Esophagus muscularis mucosa (tissue), 4 donors: Measurements from ENCODE around the gene DPH2. TPM values are rescaled to one million over a fixed set of nuclear protein-coding genes. Genes with fewer than 3 reads are reported as not detected.

Experiments used
- DNase-seq: peaks from one replicate; pipeline ENCODE4 v3.0.0-alpha.2; 2017; ENCODE audit errors: extremely low spot score
- H3K27ac ChIP-seq, 4 donors: fragments of 200-600 bp; sonication (generic); replicated peaks in 1 of 4; 1 replicate in 3 of 4; 2 replicates in 1 of 4; pipeline ENCODE4 v1.5.1; 2016 to 2019; ENCODE audit warnings: mild to moderate bottlenecking in 1 of 4
- H3K27me3 ChIP-seq, 4 donors: fragments of 200-600 bp; sonication (generic); one replicate each; pipeline versions ENCODE4 v1.5.1 to v1.6.0; 2016 to 2019
- H3K36me3 ChIP-seq, 4 donors: fragments of 200-600 bp; sonication (generic); one replicate each; pipeline ENCODE4 v1.5.1; 2016 to 2019
- H3K4me1 ChIP-seq, 4 donors: fragments of 200-600 bp; sonication (generic); one replicate each; pipeline ENCODE4 v1.5.1; 2016 to 2019
- H3K4me3 ChIP-seq, 4 donors: fragments of 200-600 bp; sonication (generic); 1 replicate in 2 of 4; 2 replicates in 2 of 4; pipeline ENCODE4 v1.5.1; 2016 to 2019; ENCODE audit warnings: mild to moderate bottlenecking in 4 of 4, moderate library complexity in 1 of 4
- H3K9me3 ChIP-seq, 4 donors: fragments of 200-600 bp; sonication (generic); 1 replicate in 3 of 4; 2 replicates in 1 of 4; pipeline ENCODE4 v1.5.1; 2016 to 2019
- CTCF ChIP-seq, 3 experiments: fragments of 200-600 bp in 2 of 3; fragments of 450-650 bp in 1 of 3; sonication (generic) in 2 of 3; IDR thresholded peaks; one replicate each; pipeline ENCODE4 v1.5.1; 2017 to 2019; ENCODE audit warnings: antibody characterized with exemption in 3 of 3, mild to moderate bottlenecking in 2 of 3, moderate library complexity in 1 of 3
- EP300 ChIP-seq: sonication (generic); formaldehyde crosslinking; IDR thresholded peaks from one replicate; pipeline ENCODE4 v1.6.1; 2017; ENCODE audit warnings: antibody characterized with exemption
- POLR2A ChIP-seq: fragments of 450-650 bp; IDR thresholded peaks from one replicate; pipeline ENCODE4 v1.6.1; 2017; ENCODE audit warnings: antibody characterized with exemption, moderate library complexity, mild to moderate bottlenecking, low read depth
- POLR2AphosphoS5 ChIP-seq, 2 donors: sonication (generic); formaldehyde crosslinking; IDR thresholded peaks; one replicate each; pipeline ENCODE4 v1.6.1; 2017; ENCODE audit warnings: antibody characterized with exemption in 2 of 2
- WGBS: methylation state at CpG from one replicate; pipeline ENCODE4 v1.1.5; 2018; 5-methylcytosine and 5-hydroxymethylcytosine counted together
- intact Hi-C: fragments of 100-400 bp; cut with DNase I; formaldehyde crosslinking; loops from one replicate; pipeline ENCODE4 v1.15.1; 2023
- total RNA-seq, 4 donors: library from RNA; depleted of rRNA; stranded (reverse); fragments of >200 nt; gene quantifications; one replicate each; pipeline versions ENCODE4 v1.1.0 to v1.2.1, GENCODE V29; 2016

Gene DPH2
- total RNA-seq, 4 donors from 2014 or later, result 13.7 to 29.2 (median 19.2) TPM

- H3K4me1 ChIP-seq, result peaks cover 2 to 28% (median 12%) of the 10 kb centered on the region in 4 donors
- H3K4me3 ChIP-seq, result no peak overlapping the region
- H3K27me3 ChIP-seq, result no peaks in the 10 kb centered on the region
- no peaks in the 10 kb centered on the region for H3K9me3 ChIP-seq
- intact Hi-C loops, result no loop called here
- peaks cover 0 to 35% (median 11%) of the 10 kb centered on the region in 4 donors for H3K36me3 ChIP-seq
- no peak for DNase-seq
- no peak overlapping the region for H3K27ac ChIP-seq
- TF ChIP-seq POLR2A, result no peak
- 91% methylated on average over 19 of the region's 20 CpGs for WGBS
Measured at GRCh38 chr1:44016890-44017400, 47.1 kb downstream of the DPH2 start.

GRCh38 chr1:44019466-44019948 lies 49.7 kb downstream of the DPH2 start:
- 94% methylated on average over 6 of the region's 13 CpGs for WGBS
- no peak overlapping the region for H3K4me3 ChIP-seq
- no peaks in the 10 kb centered on the region for H3K27me3 ChIP-seq
- no peak for TF ChIP-seq CTCF (IDR thresholded peaks at IDR 0.05)
- no peak for TF ChIP-seq EP300
- TF ChIP-seq POLR2A, result no peak
- no peak for TF ChIP-seq POLR2AphosphoS5 (IDR thresholded peaks at IDR 0.05)
- H3K4me1 ChIP-seq, result peaks cover 2 to 16% (median 11%) of the 10 kb centered on the region in 4 donors
- H3K27ac ChIP-seq, result no peak overlapping the region
- H3K36me3 ChIP-seq, result peaks cover 0 to 56% (median 15%) of the 10 kb centered on the region in 4 donors
- DNase-seq, result no peak
- intact Hi-C loops, result no loop called here
- no peaks in the 10 kb centered on the region for H3K9me3 ChIP-seq

GRCh38 chr1:44020464-44020863 lies 50.7 kb downstream of the DPH2 start:
- peaks cover 0 to 56% (median 15%) of the 10 kb centered on the region in 4 donors for H3K36me3 ChIP-seq
- H3K27ac ChIP-seq, result no peak overlapping the region
- intact Hi-C loops, result no loop called here
- no peaks in the 10 kb centered on the region for H3K9me3 ChIP-seq
- H3K27me3 ChIP-seq, result no peaks in the 10 kb centered on the region
- 100% methylated on average over 3 of the region's 6 CpGs for WGBS
- H3K4me3 ChIP-seq, result no peak overlapping the region
- H3K4me1 ChIP-seq, result peaks cover 2 to 6% (median 4%) of the 10 kb centered on the region in 4 donors
- DNase-seq, result no peak
- no peak for TF ChIP-seq POLR2AphosphoS5 (IDR thresholded peaks at IDR 0.05)
- no peak for TF ChIP-seq POLR2A
- no peak for TF ChIP-seq EP300
- no peak for TF ChIP-seq CTCF (IDR thresholded peaks at IDR 0.05)

- H3K36me3 ChIP-seq, result peaks cover 0 to 61% (median 15%) of the 10 kb centered on the region in 4 donors
- H3K4me3 ChIP-seq, result no peak overlapping the region
- TF ChIP-seq EP300 (no peak), POLR2A (no peak), CTCF (IDR thresholded peaks at IDR 0.05) (no peak), POLR2AphosphoS5 (IDR thresholded peaks at IDR 0.05) (no peak)
- intact Hi-C loops, result no loop called here
- H3K27me3 ChIP-seq, result no peaks in the 10 kb centered on the region
- H3K4me1 ChIP-seq, result no peaks in the 10 kb centered on the region
- no peak overlapping the region for H3K27ac ChIP-seq
- no peaks in the 10 kb centered on the region for H3K9me3 ChIP-seq
- DNase-seq, result no peak
- 73% methylated on average over 5 of the region's 8 CpGs for WGBS
Measured at GRCh38 chr1:44021156-44021555, 51.3 kb downstream of the DPH2 start.

- 94% methylated on average over 8 of the region's 10 CpGs for WGBS
- no peaks in the 10 kb centered on the region for H3K9me3 ChIP-seq
- no peak for TF ChIP-seq CTCF (IDR thresholded peaks at IDR 0.05)
- no peak for TF ChIP-seq POLR2A
- TF ChIP-seq EP300, result no peak
- no peak for TF ChIP-seq POLR2AphosphoS5 (IDR thresholded peaks at IDR 0.05)
- no peak for DNase-seq
- H3K36me3 ChIP-seq, result peaks cover 0 to 61% (median 15%) of the 10 kb centered on the region in 4 donors
- intact Hi-C loops, result no loop called here
- no peak overlapping the region for H3K4me3 ChIP-seq
- no peaks in the 10 kb centered on the region for H3K4me1 ChIP-seq
- no peak overlapping the region for H3K27ac ChIP-seq
- H3K27me3 ChIP-seq, result no peaks in the 10 kb centered on the region
Measured at GRCh38 chr1:44021581-44022321, 51.9 kb downstream of the DPH2 start.
